ENCODE measurements around the gene ANKS1B.
"Not testable (repeated sequence)": the region's sequence is repeated elsewhere in the genome, so short reads cannot be mapped to it uniquely, and the experiment has no call there.

ANKS1B gene

DNA sequence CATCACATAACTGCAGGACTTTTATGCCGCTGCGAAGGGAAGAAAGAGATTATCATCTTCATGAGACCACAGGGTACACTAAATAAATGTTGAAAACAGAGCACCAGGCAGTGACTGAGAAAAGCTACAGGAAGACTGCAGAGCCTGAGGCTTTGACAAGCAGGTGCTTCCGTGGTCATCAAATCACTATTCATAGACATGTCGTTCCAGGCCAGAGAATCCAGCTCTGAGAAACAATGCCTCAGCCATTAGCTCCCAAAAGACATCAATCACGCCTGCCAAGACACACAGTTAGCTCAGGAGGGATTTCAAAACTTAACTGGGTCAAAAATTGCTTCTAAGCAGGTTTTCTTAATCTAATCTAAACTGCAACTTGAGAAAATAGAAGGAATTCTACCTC, 384.3 kb downstream of the ANKS1B start:
- no peak for DNase-seq

DNA sequence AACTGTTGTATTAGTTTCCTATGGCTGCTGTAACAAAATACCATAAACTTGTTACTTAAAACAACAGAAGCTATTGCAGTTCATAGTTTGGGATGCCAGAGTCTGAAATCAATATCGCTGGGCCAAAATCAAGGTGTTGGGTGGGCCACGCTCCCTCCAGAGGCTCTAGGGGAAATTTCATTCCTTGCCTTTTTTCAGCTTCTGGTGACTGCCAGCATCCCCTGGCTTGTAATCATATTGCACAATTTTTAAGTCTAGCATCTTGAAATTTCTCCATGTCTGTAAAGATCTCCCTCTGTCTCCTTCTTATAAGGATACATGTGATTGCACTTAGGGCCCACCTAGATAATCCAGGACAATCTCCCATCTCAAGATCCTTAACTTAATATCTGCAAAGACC, 386.0 kb downstream of the ANKS1B start:
- no peak for DNase-seq

DNA sequence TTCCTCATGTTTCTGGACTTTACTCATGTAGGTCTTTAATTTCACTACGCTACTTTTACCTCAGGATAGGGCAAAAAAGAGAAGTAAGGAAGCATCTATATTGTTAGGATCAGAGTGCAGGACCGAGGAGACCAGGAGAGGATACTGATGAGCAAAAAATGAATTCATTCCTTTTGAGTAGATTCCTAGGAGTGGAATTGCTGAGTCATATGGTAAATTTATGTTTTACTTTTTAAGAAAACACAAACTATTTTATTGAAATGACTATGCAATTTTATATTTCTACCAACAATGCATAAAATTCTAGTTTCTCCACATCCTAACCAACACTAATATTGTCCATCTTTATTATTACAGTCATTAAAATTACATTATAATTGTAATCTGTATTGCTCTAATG, 388.0 kb downstream of the ANKS1B start:
- DNase-seq: no peak

DNA sequence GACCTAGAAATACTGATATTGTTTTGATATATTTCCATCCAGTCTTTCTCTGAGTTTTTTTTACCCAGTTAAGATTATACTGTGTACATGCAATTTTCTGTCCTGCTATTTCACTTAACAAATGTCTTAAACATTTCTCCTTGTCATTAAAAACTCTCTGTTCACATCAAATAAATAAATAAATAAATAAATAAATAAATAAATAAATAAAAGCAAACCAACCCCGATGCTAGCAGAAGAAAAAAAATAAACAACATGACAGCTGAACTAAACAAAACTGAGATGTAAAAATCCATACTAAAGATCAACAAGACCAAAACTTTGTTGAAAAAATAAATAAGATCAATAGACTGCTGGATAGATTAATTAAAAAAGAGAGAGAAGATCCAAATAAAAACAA, 407.6 kb downstream of the ANKS1B start:
- DNase-seq: not testable (repeated sequence)

DNA sequence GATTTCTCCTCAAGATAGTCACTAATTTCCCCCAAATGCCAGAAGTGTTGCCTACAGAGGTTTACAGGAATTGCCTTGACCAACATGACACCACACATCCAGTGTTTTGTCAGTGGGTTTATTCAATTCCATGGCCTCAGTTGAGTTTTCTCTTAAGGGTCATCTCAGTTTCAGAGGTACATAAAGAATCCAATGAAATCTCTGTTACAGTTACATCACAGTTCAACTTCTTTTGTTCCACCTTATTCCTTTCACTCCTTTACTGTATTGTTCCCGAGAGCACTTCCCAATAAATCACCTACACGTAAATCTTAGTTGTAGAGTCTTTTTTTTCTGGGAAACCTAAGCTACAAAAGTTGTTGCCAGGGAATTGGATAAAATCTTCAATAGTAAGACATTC, 410.8 kb downstream of the ANKS1B start:
- DNase-seq: no peak

DNA sequence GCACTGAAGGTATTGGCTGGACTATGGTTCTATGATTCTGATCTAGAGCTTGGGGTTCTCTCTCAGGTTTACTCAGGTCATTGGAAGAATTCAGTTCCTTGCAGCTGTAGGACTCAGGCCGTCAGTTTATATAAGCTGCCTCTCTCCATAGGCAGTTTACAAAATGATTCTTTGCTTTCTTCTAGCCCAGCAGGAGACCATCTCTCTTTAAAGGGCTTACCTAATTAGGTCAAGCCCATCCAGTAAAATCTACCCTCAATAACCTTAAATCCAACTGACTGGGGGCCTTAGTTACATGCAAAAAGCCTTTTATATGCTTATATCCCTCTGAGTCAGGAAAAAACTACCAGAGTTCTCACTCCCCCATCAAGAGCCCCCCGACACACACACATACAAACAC, 417.7 kb downstream of the ANKS1B start:
- DNase-seq: no peak

DNA sequence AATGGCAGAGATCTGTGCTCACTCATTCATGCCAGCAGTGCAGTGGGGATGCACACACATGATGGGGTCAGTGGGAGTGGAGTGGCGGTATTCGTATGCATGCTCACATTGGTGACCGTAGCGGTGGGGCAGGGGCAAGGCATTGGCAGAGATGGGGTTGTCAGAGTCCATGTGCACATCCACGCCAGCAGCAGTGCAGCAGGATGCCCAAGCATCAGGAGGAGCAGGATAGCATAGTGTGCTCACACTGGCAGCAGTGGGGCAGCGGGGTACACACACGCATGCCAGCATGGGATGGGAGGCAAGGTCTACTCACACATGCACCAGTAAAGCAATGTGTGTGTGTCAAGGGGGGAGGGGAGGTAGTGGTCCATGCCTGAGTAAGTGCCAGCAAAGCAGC, 426.6 kb downstream of the ANKS1B start:
- no peak for DNase-seq

DNA sequence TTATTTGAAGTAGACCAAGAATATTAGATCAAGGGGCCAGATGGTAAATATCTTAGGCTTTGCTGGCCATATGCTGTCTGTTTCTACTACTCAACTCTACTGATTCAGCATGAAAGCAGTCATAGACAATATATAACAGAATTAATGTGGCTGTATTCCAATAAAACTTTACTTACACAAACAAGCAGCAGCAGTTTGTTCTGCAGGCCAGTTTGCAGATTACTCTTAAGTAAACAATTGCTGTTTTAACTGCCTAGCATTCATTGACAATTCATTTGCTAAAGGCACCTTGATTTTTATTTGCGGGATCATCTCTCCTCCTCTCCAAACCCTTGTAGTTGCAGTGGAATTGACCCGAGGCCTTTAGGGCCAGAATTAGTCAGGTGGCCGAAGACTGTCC, 431.3 kb downstream of the ANKS1B start:
- DNase-seq: no peak

DNA sequence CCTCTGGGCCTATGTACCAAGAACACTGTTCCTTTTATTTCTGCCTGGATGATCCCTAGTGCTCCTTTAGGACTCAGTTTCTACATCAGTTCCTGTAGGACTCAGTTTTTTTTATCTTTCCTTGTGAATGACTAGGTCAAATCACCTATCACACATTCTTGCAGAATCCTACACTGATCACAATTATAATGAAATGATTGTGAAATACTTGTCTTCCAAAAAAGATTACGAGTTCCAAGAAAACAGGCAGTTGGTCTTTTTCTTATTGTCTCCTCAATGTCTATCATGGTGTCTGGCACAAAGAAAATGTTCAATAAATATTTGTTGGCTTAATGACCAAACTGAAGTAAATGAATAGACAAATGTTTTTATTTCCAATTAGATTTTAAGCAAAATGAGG, 432.7 kb downstream of the ANKS1B start:
- no peak for DNase-seq

DNA sequence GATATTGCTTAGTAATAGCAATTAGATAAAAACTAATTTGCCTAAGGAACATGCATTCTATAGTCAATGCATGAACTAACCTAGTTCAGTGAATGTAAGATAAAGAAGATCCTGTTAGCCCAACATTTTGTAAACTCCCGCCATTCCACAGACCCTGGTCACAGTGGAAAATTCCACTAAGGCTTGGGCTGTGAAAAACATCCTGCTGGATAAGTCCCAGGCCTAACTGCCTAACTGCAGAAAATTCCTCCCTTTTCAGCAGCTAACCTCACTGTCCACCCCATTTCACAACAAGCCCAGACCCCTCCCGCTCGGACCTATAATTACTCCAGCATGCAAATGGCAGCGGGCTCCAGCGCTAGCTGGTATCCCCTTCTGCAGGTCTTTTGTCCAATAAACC, 435.1 kb downstream of the ANKS1B start:
- no peak for DNase-seq

DNA sequence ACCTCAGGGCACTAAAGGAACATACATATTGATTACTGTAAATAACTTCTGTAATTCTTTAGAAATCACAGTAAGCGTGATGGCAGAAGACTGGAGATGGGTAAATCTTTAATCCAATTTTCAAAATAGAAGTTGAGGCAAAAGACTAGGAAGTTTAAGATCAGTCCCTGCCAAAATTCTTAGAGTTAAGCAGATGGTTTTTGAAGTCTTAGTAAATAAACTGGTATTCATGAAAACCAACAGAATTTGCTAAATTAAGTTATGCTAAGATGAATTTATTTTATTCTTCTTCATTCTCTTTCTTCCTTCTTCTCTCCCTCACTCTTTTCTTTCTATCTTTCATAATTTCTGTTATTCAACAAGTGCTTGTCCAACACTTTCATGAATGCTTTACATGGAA, 435.5 kb downstream of the ANKS1B start:
- DNase-seq: no peak

DNA sequence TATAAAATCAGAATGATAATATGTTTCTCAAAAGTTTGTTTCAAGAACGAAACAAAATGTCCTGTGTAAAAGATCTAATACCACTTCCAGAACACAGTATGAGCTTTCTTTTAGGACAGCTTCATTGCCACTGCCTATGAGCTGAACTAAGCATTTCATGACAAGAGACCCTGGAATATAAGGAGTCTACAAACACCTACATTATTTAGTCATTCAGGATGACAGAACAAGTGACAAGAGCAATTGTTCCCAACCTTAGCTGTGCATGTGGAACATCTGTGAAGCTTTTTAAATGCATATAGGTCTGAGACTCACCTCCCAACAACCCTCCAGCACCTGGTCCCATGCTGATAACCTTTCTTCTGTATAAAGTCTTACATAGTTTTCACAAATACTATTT, 440.3 kb downstream of the ANKS1B start:
- DNase-seq: no peak

DNA sequence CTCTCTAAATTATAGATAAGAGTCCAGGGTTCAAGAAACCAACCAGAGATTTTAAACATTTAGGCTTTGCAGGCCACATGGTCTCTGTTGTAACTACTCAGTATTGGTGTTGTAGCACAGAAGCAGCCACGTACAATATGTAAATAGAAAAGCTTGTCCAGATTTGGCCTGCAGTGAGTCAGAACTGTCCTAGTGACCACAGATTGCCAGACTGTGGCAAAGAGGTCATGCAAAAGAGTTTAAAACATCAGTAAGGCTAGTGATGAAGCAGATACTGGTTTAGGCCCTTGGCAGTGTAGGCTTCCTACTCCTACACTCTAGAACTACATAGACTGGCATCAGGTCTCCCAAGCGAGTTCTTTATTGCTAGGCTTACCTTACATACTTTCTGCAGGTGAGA, 454.8 kb downstream of the ANKS1B start:
- DNase-seq: no peak

DNA sequence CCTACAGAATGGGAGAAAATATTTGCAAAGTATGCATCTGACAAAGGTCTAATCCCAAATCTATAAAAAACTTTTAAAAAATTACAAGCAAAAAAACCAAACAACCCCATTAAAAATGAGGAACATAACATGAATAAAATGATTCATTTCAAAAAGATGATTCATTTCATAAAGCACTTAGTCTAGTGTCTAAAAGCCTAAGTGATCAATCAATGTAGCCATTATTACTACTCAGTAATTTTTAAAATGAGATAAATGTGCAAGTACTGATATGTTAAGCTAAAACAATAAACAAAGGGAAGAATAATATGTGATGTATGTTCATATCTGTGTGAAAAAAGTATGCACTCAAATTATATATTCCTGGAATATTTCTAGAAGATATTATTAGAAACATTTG, 456.3 kb downstream of the ANKS1B start:
- DNase-seq: no peak

DNA sequence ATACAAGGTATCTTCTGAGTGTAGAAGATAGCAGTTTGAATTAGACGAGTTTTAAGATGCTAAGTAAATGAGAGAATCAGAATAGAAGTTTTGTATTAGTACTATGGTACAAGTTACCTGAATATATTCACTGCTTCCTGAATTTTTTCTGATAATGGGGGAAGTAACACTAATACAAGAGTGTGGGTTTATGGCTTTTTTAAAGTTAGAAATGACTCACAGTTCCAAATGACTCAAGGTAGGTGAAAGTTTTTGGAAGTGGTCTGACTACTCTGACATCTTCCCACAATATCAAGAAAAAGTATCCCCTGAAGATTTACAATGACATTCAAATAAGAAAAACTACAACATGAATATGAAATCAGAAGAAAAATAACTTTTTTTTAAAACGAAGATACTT, 460.9 kb downstream of the ANKS1B start:
- DNase-seq: no peak

DNA sequence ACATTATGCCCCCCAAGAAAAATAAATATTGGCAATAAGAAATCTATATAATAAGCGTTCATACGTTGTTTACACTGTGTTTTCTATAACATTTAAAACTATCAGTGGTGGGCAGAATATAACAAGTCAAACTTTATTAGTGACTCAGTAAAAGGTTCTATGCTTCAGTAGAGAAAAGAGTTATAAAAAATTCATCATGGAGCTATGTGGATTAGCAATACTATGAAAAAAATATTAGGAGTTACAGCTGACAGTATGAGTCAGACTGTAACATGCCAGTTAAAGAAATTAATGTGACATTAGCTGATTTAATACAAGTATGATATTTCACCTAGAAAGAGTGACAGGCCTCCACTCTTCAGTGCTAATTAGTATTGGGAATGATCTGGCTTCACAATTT, 462.3 kb downstream of the ANKS1B start:
- no peak for DNase-seq

DNA sequence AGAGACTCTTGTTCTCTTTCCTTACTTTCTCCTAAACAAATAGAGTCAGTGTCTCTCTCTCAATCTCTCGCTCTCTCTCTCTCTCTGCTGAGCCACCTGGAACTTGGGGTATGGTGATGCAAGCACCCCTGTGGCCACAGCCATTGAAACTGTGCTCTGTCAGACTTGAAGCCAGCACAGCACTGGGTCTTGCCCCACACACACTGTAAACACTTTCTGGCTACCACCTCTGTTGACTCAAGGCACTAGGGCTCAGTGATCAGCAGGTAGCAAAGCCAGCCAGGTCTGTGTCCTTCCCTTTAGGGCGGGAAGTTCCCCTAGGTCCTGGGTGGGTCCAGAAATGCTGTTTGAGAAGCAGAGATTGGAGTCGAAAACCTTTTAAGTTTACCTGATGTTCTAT, 463.1 kb downstream of the ANKS1B start:
- no peak for DNase-seq

DNA sequence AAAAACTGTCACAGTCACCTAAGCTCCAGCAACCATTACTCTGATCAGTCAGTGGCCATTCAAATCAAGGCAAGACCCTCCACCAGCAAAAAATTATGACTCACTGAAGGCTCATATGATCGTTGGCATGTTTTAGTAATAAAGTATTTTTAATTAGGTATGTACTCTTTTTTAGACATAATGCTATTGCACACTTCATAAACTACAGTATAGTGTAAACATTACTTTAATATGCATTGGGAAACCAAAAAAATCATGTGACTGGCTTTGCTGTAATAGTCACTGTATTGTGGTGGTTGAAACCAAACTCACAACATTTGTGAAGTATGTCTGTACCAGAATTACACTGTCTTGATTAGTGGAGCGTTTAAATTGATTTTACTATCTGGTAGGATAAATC, 471.7 kb downstream of the ANKS1B start:
- DNase-seq: no peak

DNA sequence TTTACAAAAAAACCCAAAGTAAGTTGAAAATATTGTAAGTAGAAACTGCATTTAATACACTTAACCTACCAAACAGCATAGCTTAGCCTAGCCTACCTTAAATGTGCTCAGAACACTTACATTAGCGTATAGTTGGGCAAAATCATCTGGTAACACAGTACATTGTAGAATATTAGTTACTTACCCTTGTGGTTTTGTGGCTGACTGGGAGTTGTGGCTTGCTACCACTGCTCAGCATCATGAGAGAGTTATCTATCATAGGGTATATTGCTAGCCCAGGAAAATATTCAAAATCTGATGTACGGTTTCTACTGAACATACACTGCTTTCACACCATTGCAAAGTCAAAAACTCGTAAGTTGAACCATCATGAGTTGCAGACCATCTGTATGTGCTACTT, 478.9 kb downstream of the ANKS1B start:
- no peak for DNase-seq

DNA sequence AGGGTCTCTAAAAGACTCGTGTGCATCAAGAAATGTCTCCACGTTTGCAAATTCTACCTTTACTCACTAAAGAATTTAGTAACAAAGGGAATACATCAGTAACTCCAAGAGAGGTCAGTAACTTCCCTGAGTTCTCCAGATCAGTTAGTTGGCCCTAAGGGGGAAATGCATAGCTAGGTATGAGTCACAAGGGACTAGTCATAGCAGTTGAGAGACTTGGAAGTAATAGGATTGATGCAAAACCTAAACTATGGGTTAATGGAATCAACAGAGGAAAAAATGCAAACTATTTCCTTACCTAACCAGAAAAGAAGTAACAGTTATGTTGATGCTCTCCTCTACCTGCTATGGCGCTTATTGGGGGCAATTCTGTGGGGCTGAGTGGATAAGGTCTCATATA, 486.0 kb downstream of the ANKS1B start:
- no peak for DNase-seq

DNA sequence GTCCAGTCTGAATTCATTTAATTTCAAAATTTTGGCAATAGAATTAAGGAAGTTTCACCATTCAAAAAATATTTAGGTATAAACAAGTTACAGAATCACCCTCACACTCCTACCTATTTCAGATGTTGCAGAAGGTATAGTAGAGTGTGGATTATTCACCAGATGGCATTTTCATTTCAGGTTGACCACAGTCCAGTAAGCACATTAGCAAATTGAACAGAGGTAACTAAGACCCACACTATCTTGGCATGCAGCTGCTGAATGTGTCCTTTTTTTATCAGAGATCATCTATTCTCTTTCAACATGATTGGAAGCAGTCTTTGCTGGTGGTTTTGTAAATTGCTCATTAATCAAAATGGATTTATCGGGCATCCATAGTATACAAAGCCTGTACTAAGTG, 488.9 kb downstream of the ANKS1B start:
- no peak for DNase-seq

DNA sequence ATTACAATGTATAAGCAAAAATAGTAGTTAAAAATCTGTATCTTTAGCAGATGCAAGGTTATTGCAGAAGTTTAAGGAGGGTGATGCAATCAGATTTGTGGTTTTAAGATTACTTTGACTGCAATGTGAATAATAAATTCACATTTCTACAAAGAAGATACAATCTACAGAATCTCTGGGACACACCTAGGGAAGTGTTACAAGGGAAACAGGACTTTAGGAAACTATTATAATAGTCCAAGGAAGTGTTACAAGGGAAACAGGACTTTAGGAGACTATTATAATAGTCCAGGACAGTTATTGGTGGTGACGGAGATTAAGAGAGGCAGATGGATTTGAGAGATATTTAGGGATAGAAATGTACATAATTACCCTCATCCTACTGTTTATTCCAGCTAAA, 491.5 kb downstream of the ANKS1B start:
- DNase-seq: no peak

DNA sequence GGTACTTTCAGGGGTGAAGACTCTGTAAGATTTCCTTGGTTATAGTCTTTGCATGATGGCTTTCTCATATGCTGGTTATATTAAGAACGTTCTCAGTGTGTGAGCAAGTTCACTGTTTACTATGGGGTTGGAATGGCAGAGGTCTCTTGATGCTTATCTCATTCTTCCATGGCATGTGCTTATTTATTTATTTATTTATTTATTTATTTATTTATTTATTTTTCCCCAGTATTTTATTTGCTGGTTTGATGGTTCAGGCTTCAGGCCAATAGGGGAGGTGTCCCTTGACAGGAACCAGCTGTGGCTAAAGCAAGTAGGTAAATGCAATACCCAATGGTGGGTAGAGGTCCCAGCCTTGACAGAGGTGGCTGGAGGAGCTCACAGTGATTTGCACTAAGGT, 498.5 kb downstream of the ANKS1B start:
- DNase-seq: no peak

DNA sequence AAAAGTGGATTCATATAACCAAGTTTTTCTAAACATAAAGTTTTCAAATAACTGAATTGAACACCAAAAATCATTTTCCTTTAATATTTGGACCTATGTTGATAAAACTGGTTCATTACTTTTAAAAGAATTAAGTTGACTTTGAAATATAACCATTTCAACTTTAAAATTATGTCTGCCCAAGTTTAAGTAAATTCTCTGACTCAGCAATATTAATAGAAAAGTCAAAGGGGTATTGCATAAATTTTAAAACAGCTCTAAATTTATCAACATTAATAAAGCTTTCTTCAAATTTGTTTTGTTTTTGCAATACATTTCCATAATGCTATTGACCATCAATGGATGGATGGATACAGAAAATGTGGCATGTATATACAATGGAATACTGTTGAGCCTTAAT, 505.6 kb downstream of the ANKS1B start:
- DNase-seq: no peak

DNA sequence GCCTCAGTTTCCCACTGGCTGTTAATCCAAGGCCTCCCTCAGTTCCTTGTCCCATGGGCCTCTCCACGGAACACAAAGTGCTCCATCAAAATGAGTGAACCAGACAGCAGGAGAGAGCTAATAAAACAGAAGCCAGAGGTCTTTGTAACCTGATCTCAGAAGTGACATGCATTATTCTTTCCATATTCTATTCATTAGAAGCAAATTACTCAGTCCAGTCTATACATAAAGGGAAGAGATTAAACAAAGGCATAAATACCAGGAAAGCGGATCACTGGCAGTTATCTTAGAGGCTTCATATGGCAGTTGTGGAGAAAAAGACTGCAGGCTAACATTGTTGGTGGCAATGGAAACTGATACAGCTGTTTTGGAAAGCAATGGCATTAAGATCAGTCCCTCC, 507.8 kb downstream of the ANKS1B start:
- DNase-seq: no peak

Measured in nucleus accumbens (tissue), 56 donors.